SK-N-SH (cell line): ENCODE data around the gene SPOCK1.

ENCODE experiments used
- EP300 ChIP-seq, 2 experiments: IDR thresholded peaks; 2 replicates each; pipeline versions ENCODE4 v1.4.0 to v1.6.1; 2012; ENCODE audit warnings: borderline replicate concordance in 1 of 2, low read depth in 1 of 2, low read length in 1 of 2
- GABPA ChIP-seq: IDR thresholded peaks from 2 replicates; pipeline ENCODE4 v1.4.0; 2012; ENCODE audit warnings: low read depth, mild to moderate bottlenecking
- IRF3 ChIP-seq: fragments of 150-350 bp; IDR thresholded peaks from 2 replicates; pipeline ENCODE4 v1.6.1; 2016; ENCODE audit warnings: mild to moderate bottlenecking, low read depth, low read length
- JUND ChIP-seq: IDR thresholded peaks from 2 replicates; pipeline ENCODE4 v1.4.0; 2012
- NFIC ChIP-seq: IDR thresholded peaks from 2 replicates; pipeline ENCODE4 v1.4.0; 2012; ENCODE audit warnings: borderline replicate concordance
- POLR2AphosphoS5 ChIP-seq: IDR thresholded peaks from 2 replicates; pipeline ENCODE4 v1.6.1; 2012; ENCODE audit warnings: low read depth, low read length
- RAD21 ChIP-seq: IDR thresholded peaks from 2 replicates; pipeline ENCODE4 v1.6.1; 2012; ENCODE audit warnings: mild to moderate bottlenecking, low read length
- SIN3A ChIP-seq: IDR thresholded peaks from 2 replicates; pipeline ENCODE4 v1.6.1; 2012; ENCODE audit warnings: low read depth, mild to moderate bottlenecking, low read length, moderate library complexity, borderline replicate concordance
- TAF1 ChIP-seq: IDR thresholded peaks from 2 replicates; pipeline ENCODE4 v1.6.1; 2012; ENCODE audit warnings: low read depth, mild to moderate bottlenecking, low read length, moderate library complexity, borderline replicate concordance
- TEAD4 ChIP-seq: IDR thresholded peaks from 2 replicates; pipeline ENCODE4 v1.4.0; 2012; ENCODE audit warnings: mild to moderate bottlenecking, borderline replicate concordance; ENCODE audit not compliant: insufficient read depth
- TF ChIP-seq, protein P1 (sequence below): fragments of 200-600 bp; sonication (generic); IDR thresholded peaks from 2 replicates; pipeline ENCODE4 v1.6.1; 2017; ENCODE audit warnings: antibody characterized with exemption, mild to moderate bottlenecking, moderate library complexity
- TF ChIP-seq, protein P2 (sequence below): IDR thresholded peaks from 2 replicates; pipeline ENCODE4 v1.6.1; 2012; ENCODE audit warnings: mild to moderate bottlenecking, low read depth, low read length, moderate library complexity
- TF ChIP-seq, protein P3 (sequence below): IDR thresholded peaks from 2 replicates; pipeline ENCODE4; 2012

DNA sequence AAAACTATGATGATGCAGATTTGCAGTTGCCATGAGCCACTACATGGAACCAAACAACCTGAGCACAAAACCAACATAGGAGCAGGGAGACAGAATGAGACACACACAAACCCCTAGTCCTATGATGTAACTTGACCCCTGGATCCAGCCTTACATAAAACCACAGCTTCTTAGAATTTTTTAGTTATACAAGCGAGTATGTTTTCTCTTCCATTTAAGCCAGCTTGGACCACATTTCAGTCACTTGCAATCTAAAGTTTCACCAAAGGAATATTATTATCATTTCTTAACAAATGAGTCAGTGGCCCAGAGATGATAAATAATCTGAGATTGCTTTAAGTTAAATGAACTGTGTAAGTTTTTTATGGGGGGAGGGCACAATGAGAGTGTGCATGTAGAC is 6.8 kb downstream of the SPOCK1 start:
- TF ChIP-seq, protein P1, sequence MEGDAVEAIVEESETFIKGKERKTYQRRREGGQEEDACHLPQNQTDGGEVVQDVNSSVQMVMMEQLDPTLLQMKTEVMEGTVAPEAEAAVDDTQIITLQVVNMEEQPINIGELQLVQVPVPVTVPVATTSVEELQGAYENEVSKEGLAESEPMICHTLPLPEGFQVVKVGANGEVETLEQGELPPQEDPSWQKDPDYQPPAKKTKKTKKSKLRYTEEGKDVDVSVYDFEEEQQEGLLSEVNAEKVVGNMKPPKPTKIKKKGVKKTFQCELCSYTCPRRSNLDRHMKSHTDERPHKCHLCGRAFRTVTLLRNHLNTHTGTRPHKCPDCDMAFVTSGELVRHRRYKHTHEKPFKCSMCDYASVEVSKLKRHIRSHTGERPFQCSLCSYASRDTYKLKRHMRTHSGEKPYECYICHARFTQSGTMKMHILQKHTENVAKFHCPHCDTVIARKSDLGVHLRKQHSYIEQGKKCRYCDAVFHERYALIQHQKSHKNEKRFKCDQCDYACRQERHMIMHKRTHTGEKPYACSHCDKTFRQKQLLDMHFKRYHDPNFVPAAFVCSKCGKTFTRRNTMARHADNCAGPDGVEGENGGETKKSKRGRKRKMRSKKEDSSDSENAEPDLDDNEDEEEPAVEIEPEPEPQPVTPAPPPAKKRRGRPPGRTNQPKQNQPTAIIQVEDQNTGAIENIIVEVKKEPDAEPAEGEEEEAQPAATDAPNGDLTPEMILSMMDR: no peak
- TF ChIP-seq POLR2AphosphoS5 (no peak), TEAD4 (no peak), RAD21 (no peak), IRF3 (no peak), EP300 (IDR thresholded peaks at IDR 0.05; ENCODE audit: borderline replicate concordance in 1 of 2, low read depth in 1 of 2, low read length in 1 of 2) (no peak), JUND (no peak), TAF1 (no peak), GABPA (no peak), SIN3A (no peak), NFIC (no peak)
- TF ChIP-seq, protein P2, sequence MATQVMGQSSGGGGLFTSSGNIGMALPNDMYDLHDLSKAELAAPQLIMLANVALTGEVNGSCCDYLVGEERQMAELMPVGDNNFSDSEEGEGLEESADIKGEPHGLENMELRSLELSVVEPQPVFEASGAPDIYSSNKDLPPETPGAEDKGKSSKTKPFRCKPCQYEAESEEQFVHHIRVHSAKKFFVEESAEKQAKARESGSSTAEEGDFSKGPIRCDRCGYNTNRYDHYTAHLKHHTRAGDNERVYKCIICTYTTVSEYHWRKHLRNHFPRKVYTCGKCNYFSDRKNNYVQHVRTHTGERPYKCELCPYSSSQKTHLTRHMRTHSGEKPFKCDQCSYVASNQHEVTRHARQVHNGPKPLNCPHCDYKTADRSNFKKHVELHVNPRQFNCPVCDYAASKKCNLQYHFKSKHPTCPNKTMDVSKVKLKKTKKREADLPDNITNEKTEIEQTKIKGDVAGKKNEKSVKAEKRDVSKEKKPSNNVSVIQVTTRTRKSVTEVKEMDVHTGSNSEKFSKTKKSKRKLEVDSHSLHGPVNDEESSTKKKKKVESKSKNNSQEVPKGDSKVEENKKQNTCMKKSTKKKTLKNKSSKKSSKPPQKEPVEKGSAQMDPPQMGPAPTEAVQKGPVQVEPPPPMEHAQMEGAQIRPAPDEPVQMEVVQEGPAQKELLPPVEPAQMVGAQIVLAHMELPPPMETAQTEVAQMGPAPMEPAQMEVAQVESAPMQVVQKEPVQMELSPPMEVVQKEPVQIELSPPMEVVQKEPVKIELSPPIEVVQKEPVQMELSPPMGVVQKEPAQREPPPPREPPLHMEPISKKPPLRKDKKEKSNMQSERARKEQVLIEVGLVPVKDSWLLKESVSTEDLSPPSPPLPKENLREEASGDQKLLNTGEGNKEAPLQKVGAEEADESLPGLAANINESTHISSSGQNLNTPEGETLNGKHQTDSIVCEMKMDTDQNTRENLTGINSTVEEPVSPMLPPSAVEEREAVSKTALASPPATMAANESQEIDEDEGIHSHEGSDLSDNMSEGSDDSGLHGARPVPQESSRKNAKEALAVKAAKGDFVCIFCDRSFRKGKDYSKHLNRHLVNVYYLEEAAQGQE: no peak
- TF ChIP-seq, protein P3, sequence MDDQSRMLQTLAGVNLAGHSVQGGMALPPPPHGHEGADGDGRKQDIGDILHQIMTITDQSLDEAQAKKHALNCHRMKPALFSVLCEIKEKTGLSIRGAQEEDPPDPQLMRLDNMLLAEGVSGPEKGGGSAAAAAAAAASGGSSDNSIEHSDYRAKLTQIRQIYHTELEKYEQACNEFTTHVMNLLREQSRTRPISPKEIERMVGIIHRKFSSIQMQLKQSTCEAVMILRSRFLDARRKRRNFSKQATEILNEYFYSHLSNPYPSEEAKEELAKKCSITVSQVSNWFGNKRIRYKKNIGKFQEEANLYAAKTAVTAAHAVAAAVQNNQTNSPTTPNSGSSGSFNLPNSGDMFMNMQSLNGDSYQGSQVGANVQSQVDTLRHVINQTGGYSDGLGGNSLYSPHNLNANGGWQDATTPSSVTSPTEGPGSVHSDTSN: no peak
